T-helper 9 cell (primary cell): Measurements from ENCODE around the gene LHX4.

ENCODE experiments used
- DNase-seq: peaks from one replicate; pipeline ENCODE4 v3.0.0-alpha.2; 2020

The LHX4 gene

GRCh38 chr1:180228648-180229482, 1.2 kb upstream of the LHX4 start:
- no peak for DNase-seq

GRCh38 chr1:180230416-180230790, 339 bp downstream of the LHX4 start:
- no peak for DNase-seq

GRCh38 chr1:180230791-180231505, 884 bp downstream of the LHX4 start:
- DNase-seq, result no peak

- no peak for DNase-seq
Observed at GRCh38 chr1:180231506-180231921, 1.4 kb downstream of the LHX4 start.

DNA sequence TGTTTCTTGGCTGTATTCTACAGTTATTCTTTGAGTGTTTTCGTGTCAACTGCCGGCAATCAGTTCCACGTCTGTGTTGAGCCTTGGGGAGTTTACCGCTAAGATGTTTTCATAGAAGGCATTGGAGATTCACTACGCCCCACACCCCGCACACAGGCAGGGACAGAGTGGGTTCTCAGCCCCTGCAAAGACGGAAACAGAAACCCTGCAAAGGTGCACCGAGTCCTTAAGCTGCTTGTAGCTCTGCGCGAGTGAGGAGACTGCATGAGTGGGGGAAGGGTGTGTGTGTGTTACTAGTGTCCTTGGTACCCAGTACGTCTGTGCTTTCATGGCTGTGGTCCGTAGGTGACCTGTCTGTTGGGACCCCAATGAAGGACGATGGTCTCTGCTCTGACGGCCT, 1.9 kb downstream of the LHX4 start:
- DNase-seq, result no peak

DNA sequence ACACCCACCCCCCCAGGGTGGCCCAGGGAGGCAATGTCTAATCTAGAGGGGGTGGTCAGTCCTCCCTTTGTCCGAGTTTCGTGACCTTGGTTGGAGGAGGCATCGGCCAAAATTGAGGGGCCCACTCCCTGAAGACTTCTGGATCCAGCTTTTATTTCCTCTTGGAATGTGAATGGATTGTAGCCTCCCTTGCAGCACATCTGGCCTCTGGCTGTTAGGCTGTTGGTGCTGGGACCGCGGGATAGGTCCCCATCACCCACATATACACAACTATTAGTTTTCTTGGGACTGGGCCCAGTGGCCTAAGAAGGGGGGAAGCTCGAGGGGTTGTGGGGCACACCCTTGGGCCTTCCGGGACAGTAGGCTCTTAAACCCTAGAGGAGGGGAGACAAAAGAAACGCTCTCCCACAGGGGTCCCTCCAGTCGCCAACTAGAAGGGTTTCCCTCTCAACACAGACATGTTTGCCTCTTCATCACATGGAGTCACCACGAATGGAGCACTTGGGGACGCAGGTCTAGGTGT, 2.5 kb downstream of the LHX4 start:
- no peak for DNase-seq

- DNase-seq, result no peak
Observed at GRCh38 chr1:180233191-180234011, 3.3 kb downstream of the LHX4 start.

GRCh38 chr1:180234369-180235076, 4.5 kb downstream of the LHX4 start:
- no peak for DNase-seq

GRCh38 chr1:180235077-180235501, 5.0 kb downstream of the LHX4 start:
- no peak for DNase-seq

- no peak for DNase-seq
Observed at GRCh38 chr1:180235502-180236239, 5.6 kb downstream of the LHX4 start.

- no peak for DNase-seq
Observed at GRCh38 chr1:180236698-180237509, 6.8 kb downstream of the LHX4 start.

- no peak for DNase-seq
Observed at GRCh38 chr1:180237869-180238476, 7.9 kb downstream of the LHX4 start.

- no peak for DNase-seq
Observed at GRCh38 chr1:180238675-180239074, 8.6 kb downstream of the LHX4 start.

- no peak for DNase-seq
Observed at GRCh38 chr1:180239145-180240096, 9.4 kb downstream of the LHX4 start.

- no peak for DNase-seq
Observed at GRCh38 chr1:180241716-180242544, 11.9 kb downstream of the LHX4 start.

DNA sequence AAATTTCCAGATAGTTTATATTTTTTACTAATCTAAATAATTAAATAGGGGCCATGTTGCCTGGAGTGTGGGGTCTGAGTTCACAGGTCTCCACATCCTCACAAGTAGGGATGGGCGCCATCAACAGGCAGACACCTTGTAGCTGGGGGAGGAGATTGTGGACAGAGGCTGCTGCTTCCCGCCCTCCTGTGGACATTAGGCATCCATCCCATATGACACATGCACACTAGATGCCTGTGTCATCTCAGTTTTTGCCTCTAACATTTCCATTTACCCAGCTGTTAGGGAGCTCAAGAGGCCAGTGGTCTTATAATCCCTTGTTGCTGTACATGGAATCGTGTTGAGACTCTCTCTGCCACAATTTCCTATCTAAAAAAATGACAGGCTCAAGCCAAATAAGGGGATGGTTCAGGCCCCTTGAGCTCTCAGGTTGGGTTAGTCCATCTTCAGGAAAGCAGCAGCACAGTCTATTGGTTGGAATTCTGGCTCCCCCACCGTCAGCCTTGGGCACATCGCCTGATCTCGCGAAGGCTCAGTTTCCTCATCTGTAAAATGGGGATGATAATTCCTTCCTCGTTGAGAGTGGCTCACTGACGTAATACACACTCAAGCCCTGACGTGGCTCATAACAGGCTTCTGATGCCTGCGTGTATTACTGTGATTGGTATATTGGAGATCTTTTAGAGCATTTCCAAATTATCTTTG, 13.6 kb downstream of the LHX4 start:
- no peak for DNase-seq

DNA sequence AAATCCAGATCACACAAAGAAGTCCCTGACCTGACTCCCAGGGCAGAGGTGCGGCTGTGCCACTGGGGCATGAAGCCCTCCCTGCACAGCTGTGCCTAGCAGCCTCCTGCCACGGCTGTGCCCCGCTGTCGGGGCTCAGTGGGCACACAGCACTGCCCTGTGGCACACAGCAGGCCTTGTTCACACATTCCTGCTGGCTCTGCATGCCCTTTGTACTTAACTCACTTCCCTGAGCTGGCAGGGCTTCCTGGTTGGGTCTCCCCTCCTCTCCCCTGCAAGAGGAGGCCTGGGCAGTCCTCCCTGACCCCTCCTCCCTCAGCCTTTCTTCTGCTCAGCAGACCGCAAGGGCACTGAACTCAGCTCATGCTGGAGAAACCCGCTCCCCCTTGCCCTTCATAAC, 14.8 kb downstream of the LHX4 start:
- no peak for DNase-seq

GRCh38 chr1:180246579-180246978, 16.5 kb downstream of the LHX4 start:
- DNase-seq, result no peak
